ENCODE measurements around the gene ANKRD35.

GRCh38 chr1:145843031-145843430, 42.6 kb downstream of the ANKRD35 start:
- TF ChIP-seq EZH2 (IDR thresholded peaks at IDR 0.05; ENCODE audit: low read length) (no peak), CTCF (optimal IDR thresholded peaks at IDR 0.05 in 1 of 3, IDR thresholded peaks at IDR 0.05 in 1 of 3, conservative IDR thresholded peaks at IDR 0.05 in 1 of 3; ENCODE audit: extremely low read depth in 1 of 3, insufficient read depth in 2 of 3, low read length in 3 of 3) (no peak)

Measured in keratinocyte (primary cell).